ENCODE results near the gene PDE8B. TPM values are rescaled to one million over a fixed set of nuclear protein-coding genes. Genes with fewer than 3 reads are reported as not detected.
"Not testable (repeated sequence)": the region's sequence is repeated elsewhere in the genome, so short reads cannot be mapped to it uniquely, and the experiment has no call there.

The PDE8B gene
- total and polyA plus RNA-seq, 12 donors: 0.27 to 5.6 (median 1.4) TPM

DNA sequence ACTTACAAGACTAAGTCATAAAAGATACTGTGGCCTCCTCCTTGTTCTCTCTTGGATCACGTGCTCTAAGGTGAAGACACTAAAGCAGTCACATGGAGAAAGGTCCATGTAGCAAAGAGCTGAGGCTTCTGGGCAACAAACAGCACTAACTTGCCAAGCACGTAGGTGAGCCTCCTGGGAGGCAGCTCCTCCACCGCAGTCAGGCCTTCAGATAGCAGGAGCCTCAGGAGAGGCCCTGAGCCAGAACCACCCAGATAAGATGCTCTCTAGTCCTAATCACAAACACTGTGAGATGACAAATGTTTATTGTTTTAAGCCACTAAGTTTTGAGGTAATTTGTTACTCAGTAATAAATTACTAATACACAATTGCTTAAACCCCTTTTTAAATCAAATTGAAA is 243.6 kb downstream of the PDE8B start:
- Histone ChIP-seq H3K4me3 (no peak overlapping the region), H3K9me3 (no peaks in the 10 kb centered on the region), H3K36me3 (peaks cover 0 to 68% (median 0%) of the 10 kb centered on the region in 9 donors), H3K27ac (no peak overlapping the region), H3K27me3 (no peaks in the 10 kb centered on the region), H3K4me1 (peaks cover 0 to 9% (median 6%) of the 10 kb centered on the region in 9 donors)
- WGBS, 2 donors: 87% methylated on average over 3 of the region's 3 CpGs
- no peak for ATAC-seq
- no peak for DNase-seq
- intact Hi-C loops (cut with DNase I): no loop called here
- TF ChIP-seq, protein P1, sequence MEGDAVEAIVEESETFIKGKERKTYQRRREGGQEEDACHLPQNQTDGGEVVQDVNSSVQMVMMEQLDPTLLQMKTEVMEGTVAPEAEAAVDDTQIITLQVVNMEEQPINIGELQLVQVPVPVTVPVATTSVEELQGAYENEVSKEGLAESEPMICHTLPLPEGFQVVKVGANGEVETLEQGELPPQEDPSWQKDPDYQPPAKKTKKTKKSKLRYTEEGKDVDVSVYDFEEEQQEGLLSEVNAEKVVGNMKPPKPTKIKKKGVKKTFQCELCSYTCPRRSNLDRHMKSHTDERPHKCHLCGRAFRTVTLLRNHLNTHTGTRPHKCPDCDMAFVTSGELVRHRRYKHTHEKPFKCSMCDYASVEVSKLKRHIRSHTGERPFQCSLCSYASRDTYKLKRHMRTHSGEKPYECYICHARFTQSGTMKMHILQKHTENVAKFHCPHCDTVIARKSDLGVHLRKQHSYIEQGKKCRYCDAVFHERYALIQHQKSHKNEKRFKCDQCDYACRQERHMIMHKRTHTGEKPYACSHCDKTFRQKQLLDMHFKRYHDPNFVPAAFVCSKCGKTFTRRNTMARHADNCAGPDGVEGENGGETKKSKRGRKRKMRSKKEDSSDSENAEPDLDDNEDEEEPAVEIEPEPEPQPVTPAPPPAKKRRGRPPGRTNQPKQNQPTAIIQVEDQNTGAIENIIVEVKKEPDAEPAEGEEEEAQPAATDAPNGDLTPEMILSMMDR (IDR thresholded peaks at IDR 0.05): no peak

DNA sequence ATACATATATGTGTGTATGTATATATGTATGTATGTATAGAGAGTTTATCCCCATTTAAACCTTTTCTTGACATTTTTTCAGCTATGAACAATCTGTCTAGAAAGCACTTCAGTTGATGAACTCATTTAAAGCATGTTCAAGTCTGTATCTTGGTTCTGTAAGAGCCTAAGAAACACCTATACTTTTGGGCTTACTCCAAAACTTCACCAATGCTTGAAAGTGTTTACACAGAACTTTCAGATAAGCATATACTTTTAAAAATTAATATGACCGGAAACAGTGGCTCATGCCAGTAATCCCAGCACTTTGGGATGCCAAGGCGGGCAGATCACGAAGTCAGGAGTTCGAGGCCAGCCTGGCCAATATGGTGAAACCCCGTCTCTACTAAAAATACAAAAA is 250.8 kb downstream of the PDE8B start:
- TF ChIP-seq, protein P1 (IDR thresholded peaks at IDR 0.05): no peak
- H3K27ac ChIP-seq: no peak overlapping the region
- no peak for ATAC-seq
- peaks cover 0 to 48% (median 7%) of the 10 kb centered on the region in 9 donors for H3K36me3 ChIP-seq
- H3K9me3 ChIP-seq: no peaks in the 10 kb centered on the region
- intact Hi-C loops (cut with DNase I): no loop called here
- H3K27me3 ChIP-seq: no peaks in the 10 kb centered on the region
- DNase-seq: no peak
- 96 to 97% methylated on average over 5 of the region's 5 CpGs for WGBS, 2 donors
- no peak overlapping the region for H3K4me3 ChIP-seq
- peaks cover 0 to 6% (median 0%) of the 10 kb centered on the region in 9 donors for H3K4me1 ChIP-seq

DNA sequence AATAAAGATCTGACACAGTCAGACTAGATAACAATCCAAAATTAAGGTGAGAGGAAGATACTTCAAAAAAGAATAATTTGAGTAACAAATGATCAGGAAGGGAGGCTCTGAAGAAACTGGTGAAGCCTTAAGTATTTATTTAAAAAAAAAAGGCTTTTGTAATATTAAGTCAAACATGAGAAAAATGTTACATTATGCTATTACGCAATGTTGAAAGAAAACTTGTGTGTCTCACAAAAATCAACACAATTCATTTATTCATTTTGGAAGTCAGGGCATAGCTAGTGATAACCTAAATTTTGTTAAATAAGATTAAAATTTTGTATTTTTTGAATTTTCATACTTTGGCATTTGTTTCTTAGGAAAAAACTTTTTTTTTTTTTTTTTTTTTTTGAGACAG is 253.4 kb downstream of the PDE8B start:
- H3K36me3 ChIP-seq: peaks cover 0 to 53% (median 7%) of the 10 kb centered on the region in 9 donors
- H3K4me1 ChIP-seq: peaks cover 0 to 6% (median 0%) of the 10 kb centered on the region in 9 donors
- 96 to 97% methylated on average over 1 of the region's 1 CpG for WGBS, 2 donors
- H3K9me3 ChIP-seq: peaks cover 0 to 5% (median 0%) of the 10 kb centered on the region in 11 donors
- no peak overlapping the region for H3K4me3 ChIP-seq
- intact Hi-C loops (cut with DNase I): no loop called here
- no peak for DNase-seq
- no peaks in the 10 kb centered on the region for H3K27me3 ChIP-seq
- no peak for ATAC-seq
- H3K27ac ChIP-seq: no peak overlapping the region
- TF ChIP-seq, protein P1 (IDR thresholded peaks at IDR 0.05): no peak

DNA sequence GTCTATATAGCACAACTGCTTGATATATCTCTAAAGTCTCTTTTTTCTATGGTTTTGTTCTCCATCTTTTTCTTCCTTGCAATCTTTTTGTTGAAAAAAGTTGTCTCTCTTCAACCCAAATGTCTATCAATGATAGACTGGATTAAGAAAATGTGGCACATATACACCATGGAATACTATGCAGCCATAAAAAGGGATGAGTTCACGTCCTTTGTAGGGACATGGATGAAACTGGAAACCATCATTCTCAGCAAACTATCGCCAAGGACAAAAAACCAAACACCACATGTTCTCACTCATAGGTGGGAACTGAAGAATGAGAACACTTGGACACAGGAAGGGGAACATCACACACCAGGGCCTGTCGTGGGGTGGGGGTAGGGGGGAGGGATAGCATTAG is 258.4 kb downstream of the PDE8B start:
- 90 to 97% methylated on average over 3 of the region's 3 CpGs for WGBS, 2 donors
- H3K27ac ChIP-seq; H3K4me1 ChIP-seq; ATAC-seq; H3K27me3 ChIP-seq; intact Hi-C loops (cut with DNase I); H3K4me3 ChIP-seq; DNase-seq: not testable (repeated sequence)
- Histone ChIP-seq H3K36me3 (peaks cover 0 to 18% (median 0%) of the 10 kb centered on the region in 9 donors), H3K9me3 (peaks cover 0 to 22% (median 0%) of the 10 kb centered on the region in 11 donors)

DNA sequence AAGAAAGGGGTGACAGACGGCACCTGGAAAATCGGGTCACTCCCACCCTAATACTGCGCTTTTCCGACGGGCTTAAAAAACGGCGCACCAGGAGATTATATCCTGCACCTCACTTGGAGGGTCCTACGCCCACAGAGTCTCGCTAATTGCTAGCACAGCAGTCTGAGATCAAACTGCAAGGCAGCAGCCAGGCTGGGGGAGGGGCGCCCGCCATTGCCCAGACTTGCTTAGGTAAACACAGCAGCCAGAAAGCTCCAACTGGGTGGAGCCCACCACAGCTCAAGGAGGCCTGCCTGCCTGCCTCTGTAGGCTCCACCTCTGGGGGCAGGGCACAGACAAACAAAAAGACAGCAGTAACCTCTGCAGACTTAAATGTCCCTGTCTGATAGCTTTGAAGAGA is 264.6 kb downstream of the PDE8B start:
- WGBS, 2 donors: 97 to 98% methylated on average over 8 to 11 of the region's 11 CpGs
- H3K4me1 ChIP-seq; H3K27me3 ChIP-seq; ATAC-seq; intact Hi-C loops (cut with DNase I); DNase-seq; H3K4me3 ChIP-seq; H3K36me3 ChIP-seq; H3K27ac ChIP-seq: not testable (repeated sequence)
- peaks cover 0 to 26% (median 0%) of the 10 kb centered on the region in 11 donors for H3K9me3 ChIP-seq

Other genes with a start within 250 kb of the PDE8B start
- 10 to 100 TPM; 12.6 to 20.6 (median 16.2) TPM for gene AGGF1, start 180.3 kb upstream of the PDE8B start, total RNA-seq
- gene AGGF1, start 180.3 kb upstream of the PDE8B start, polyA plus RNA-seq: 1 to 10 TPM; 7.3 to 8.1 TPM
- gene ZBED3, start 123.4 kb upstream of the PDE8B start, total RNA-seq: 1 to 10 TPM; 4.8 to 8.9 (median 6.5) TPM
- gene ZBED3, start 123.4 kb upstream of the PDE8B start, polyA plus RNA-seq: 1 to 10 TPM; 2.6 to 3.5 TPM

All from heart right ventricle (tissue), 16 donors.